ENCODE data around the gene M1AP.

- no peak for TF ChIP-seq POLR2A (IDR thresholded peaks at IDR 0.05; ENCODE audit: low read length)
- no peak for TF ChIP-seq GATA1 (IDR thresholded peaks at IDR 0.05; ENCODE audit: low read depth, low read length)
Observed at GRCh38 chr2:74510272-74510671, 137.9 kb downstream of the M1AP start.
